Thoracic aorta (tissue), 2 donors: ENCODE results near the gene PCDH9. TPM values are rescaled to one million over a fixed set of nuclear protein-coding genes. Genes with fewer than 3 reads are reported as not detected.
"Not testable (repeated sequence)": the region's sequence is repeated elsewhere in the genome, so short reads cannot be mapped to it uniquely, and the experiment has no call there.

ENCODE experiments used
- ATAC-seq: fragments of 150-250 bp; one replicate; pipeline ENCODE4 v1.8.0; 2017; ENCODE audit warnings: low read depth; ENCODE audit not compliant: insufficient number of reproducible peaks, low FRiP score
- DNase-seq: peaks from one replicate; pipeline ENCODE4 v3.0.0-alpha.2; 2020; ENCODE audit warnings: low spot score
- H3K27ac ChIP-seq, 2 donors: fragments of 200-600 bp; sonication (generic); 1 replicate in 1 of 2; 2 replicates in 1 of 2; pipeline ENCODE4 v1.5.1; 2016; ENCODE audit warnings: mild to moderate bottlenecking in 2 of 2, moderate library complexity in 2 of 2
- H3K27me3 ChIP-seq: fragments of 200-600 bp; sonication (generic); replicated peaks from 2 replicates; pipeline ENCODE4 v1.6.0; 2016; ENCODE audit warnings: mild to moderate bottlenecking; ENCODE audit not compliant: insufficient read depth
- H3K36me3 ChIP-seq: fragments of 200-600 bp; sonication (generic); one replicate; pipeline ENCODE4 v1.5.1; 2016
- H3K4me1 ChIP-seq, 2 donors: fragments of 200-600 bp; sonication (generic); 1 replicate in 1 of 2; 2 replicates in 1 of 2; pipeline versions ENCODE4 v1.5.1 to v1.6.0; 2016; ENCODE audit warnings: low read depth in 2 of 2, mild to moderate bottlenecking in 1 of 2; ENCODE audit not compliant: control insufficient read depth in 1 of 2
- H3K4me3 ChIP-seq: fragments of 200-600 bp; sonication (generic); 2 replicates; pipeline ENCODE4 v1.5.1; 2016; ENCODE audit warnings: mild to moderate bottlenecking
- H3K9me3 ChIP-seq: fragments of 200-600 bp; sonication (generic); 2 replicates; pipeline ENCODE4 v1.5.1; 2016
- CTCF ChIP-seq: fragments of 200-600 bp; sonication (generic); IDR thresholded peaks from one replicate; pipeline ENCODE4 v1.5.1; 2019; ENCODE audit warnings: antibody characterized with exemption
- total RNA-seq, 2 donors: library from RNA; depleted of rRNA; stranded (reverse); fragments of >200 nt; gene quantifications; one replicate each; pipeline versions ENCODE4 v1.1.0 to v1.2.3, GENCODE V29; 2016

PCDH9 gene
- total RNA-seq, 2 donors from 2014 or later: 12.3 to 15.3 TPM

DNA sequence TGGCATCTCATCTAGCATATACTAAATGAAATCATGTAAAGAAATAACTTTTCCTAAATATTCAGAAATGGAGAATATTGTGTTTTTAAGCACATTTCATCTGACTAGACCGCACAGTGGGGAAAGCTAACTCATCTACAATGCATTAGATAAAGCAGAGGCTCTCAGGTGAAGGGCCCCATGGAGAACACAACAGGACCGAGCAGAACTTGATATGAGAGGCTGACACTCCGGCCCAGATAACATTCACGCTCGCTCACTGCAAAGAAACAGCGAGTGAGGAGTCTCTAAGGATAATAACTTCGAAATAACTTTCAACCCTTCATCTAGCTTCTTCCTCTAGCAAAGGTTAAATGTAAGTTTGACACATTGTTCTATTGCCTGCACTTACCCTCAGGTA, 130.6 kb downstream of the PCDH9 start:
- Histone ChIP-seq H3K9me3 (no peaks in the 10 kb centered on the region), H3K27ac (no peak overlapping the region), H3K4me1 (no peaks in the 10 kb centered on the region), H3K27me3 (no peaks in the 10 kb centered on the region), H3K4me3 (no peak overlapping the region), H3K36me3 (no peaks in the 10 kb centered on the region)
- TF ChIP-seq CTCF: no peak
- DNase-seq: no peak
- ATAC-seq: no peak

- ATAC-seq (no peak), DNase-seq (no peak)
- Histone ChIP-seq H3K27me3 (no peaks in the 10 kb centered on the region), H3K9me3 (no peaks in the 10 kb centered on the region), H3K27ac (no peak overlapping the region), H3K4me1 (no peaks in the 10 kb centered on the region), H3K36me3 (no peaks in the 10 kb centered on the region), H3K4me3 (no peak overlapping the region)
- TF ChIP-seq CTCF: no peak
Measured at GRCh38 chr13:67097892-67098452, 132.2 kb downstream of the PCDH9 start.

DNA sequence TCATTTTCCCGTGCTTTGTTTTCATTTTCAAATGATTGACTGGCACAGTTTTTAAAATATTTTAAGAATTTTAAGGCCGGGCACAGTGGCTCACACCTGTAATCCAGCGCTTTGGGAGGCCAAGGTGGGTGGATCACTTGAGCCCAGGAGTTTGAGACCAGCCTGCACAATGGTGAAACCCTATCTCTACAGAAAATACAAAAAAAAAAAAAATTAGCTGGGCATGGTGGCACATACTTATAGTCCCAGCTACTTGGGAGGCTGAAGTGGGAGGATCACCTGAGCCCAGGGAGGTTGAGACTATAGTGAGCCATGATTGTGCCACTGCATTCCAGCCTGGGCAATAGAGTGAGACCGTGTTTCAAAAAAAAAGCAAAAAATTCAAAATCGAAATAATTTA, 133.2 kb downstream of the PCDH9 start:
- H3K36me3 ChIP-seq, DNase-seq, H3K4me1 ChIP-seq, H3K9me3 ChIP-seq, H3K27ac ChIP-seq, H3K4me3 ChIP-seq, ATAC-seq, H3K27me3 ChIP-seq: not testable (repeated sequence)

GRCh38 chr13:67096418-67096817, 133.7 kb downstream of the PCDH9 start:
- no peak overlapping the region for H3K4me3 ChIP-seq

GRCh38 chr13:67095621-67096020, 134.5 kb downstream of the PCDH9 start:
- peaks cover 3 to 7% of the 10 kb centered on the region in 2 donors for H3K4me1 ChIP-seq
- DNase-seq: no peak
- ATAC-seq: no peak
- no peak for TF ChIP-seq CTCF
- H3K27me3 ChIP-seq: no peaks in the 10 kb centered on the region
- H3K27ac ChIP-seq: no peak overlapping the region
- H3K4me3 ChIP-seq: no peak overlapping the region
- H3K9me3 ChIP-seq: no peaks in the 10 kb centered on the region
- H3K36me3 ChIP-seq: no peaks in the 10 kb centered on the region

More at GRCh38 chr13:67096418-67096817, 133.7 kb downstream of the PCDH9 start:
- no peak for DNase-seq
- no peaks in the 10 kb centered on the region for H3K36me3 ChIP-seq
- no peaks in the 10 kb centered on the region for H3K9me3 ChIP-seq
- ATAC-seq: no peak
- H3K27me3 ChIP-seq: no peaks in the 10 kb centered on the region
- no peak overlapping the region for H3K27ac ChIP-seq
- peaks cover 1 to 2% of the 10 kb centered on the region in 2 donors for H3K4me1 ChIP-seq
- no peak for TF ChIP-seq CTCF

DNA sequence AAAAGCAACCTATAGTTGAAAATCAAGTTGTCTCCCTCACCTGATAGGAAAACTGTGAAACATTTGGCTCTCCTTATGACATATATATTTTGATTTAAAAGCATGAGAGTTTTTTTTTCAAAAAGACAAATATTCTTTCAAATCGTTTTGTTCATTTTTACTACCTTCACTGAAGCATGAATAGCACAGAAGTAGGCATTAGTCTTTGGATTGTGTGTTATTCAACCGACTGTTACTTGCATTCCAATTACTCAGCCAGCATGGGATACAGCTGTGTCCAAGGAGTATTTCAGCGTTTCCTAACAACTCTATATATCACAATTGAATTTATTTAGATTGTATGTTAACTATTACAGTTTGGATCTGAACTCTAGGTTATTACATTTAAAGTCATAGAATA, 135.2 kb downstream of the PCDH9 start:
- Histone ChIP-seq H3K9me3 (no peaks in the 10 kb centered on the region), H3K27ac (no peak overlapping the region), H3K27me3 (no peaks in the 10 kb centered on the region), H3K4me1 (peaks cover 3 to 8% of the 10 kb centered on the region in 2 donors), H3K4me3 (no peak overlapping the region), H3K36me3 (no peaks in the 10 kb centered on the region)
- DNase-seq (no peak), ATAC-seq (no peak)
- no peak for TF ChIP-seq CTCF
